GM18505 (cell line): ENCODE results near the gene TPGS1.

ENCODE experiments used
- ATAC-seq: cut with Tn5 transposase; IDR thresholded peaks from one replicate; pipeline ENCODE4 v1.9.1; 2021; ENCODE audit not compliant: unreplicated experiment
- POLR2A ChIP-seq: IDR thresholded peaks from 4 replicates; pipeline ENCODE4 v1.6.1; 2011; ENCODE audit warnings: borderline replicate concordance; ENCODE audit not compliant: insufficient read depth, insufficient read length; ENCODE audit errors: extremely low read depth

The TPGS1 gene

GRCh38 chr19:507286-508203 is at the start of gene TPGS1:
TPGS1 (plus strand) TSS chr19:507497; CDS start chr19:507507, 10 bp downstream.
- peak; percentile 70 for TF ChIP-seq POLR2A
- ATAC-seq: peak; percentile 57

GRCh38 chr19:457636-458035 is 49.7 kb upstream of the TPGS1 start:
- ATAC-seq: no peak

GRCh38 chr19:458091-459042 is 48.9 kb upstream of the TPGS1 start:
- no peak for TF ChIP-seq POLR2A
- ATAC-seq: no peak

More at GRCh38 chr19:457636-458035, 49.7 kb upstream of the TPGS1 start:
- no peak for TF ChIP-seq POLR2A

- no peak for TF ChIP-seq POLR2A
- no peak for ATAC-seq
Observed at GRCh38 chr19:459724-460511, 47.4 kb upstream of the TPGS1 start.

- no peak for ATAC-seq
- no peak for TF ChIP-seq POLR2A
Observed at GRCh38 chr19:460877-461720, 46.2 kb upstream of the TPGS1 start, which contains the start of gene SHC2. SHC2 (minus strand) TSS chr19:461033; CDS start chr19:460996, 37 bp downstream.

GRCh38 chr19:461721-462551 is 45.4 kb upstream of the TPGS1 start:
- TF ChIP-seq POLR2A: no peak
- ATAC-seq: no peak

GRCh38 chr19:463483-464207 is 43.7 kb upstream of the TPGS1 start:
- no peak for ATAC-seq
- no peak for TF ChIP-seq POLR2A

- no peak for ATAC-seq
Observed at GRCh38 chr19:464208-464545, 43.1 kb upstream of the TPGS1 start.

GRCh38 chr19:465056-465816 is 42.1 kb upstream of the TPGS1 start:
- ATAC-seq: no peak
- no peak for TF ChIP-seq POLR2A

More at GRCh38 chr19:464208-464545, 43.1 kb upstream of the TPGS1 start:
- TF ChIP-seq POLR2A: no peak

- no peak for TF ChIP-seq POLR2A
- ATAC-seq: no peak
Observed at GRCh38 chr19:467554-467953, 39.7 kb upstream of the TPGS1 start.
